HUES6 (cell line): ENCODE results near the gene ZBTB7B.

Experiments used
- H3K27ac ChIP-seq: 2 replicates; pipeline ENCODE4 v1.7.0; 2013; ENCODE audit warnings: low read depth, mild to moderate bottlenecking, low read length, inconsistent platforms
- H3K27me3 ChIP-seq: 2 replicates; pipeline ENCODE4 v1.6.1; 2013; ENCODE audit warnings: low read length; ENCODE audit not compliant: control insufficient read depth, insufficient read depth
- H3K36me3 ChIP-seq: 2 replicates; pipeline ENCODE4 v1.6.1; 2013; ENCODE audit warnings: low read length; ENCODE audit not compliant: control insufficient read depth, insufficient read depth
- H3K4me1 ChIP-seq: 2 replicates; pipeline ENCODE4 v1.6.1; 2013; ENCODE audit warnings: low read length; ENCODE audit not compliant: control insufficient read depth, insufficient read depth
- H3K4me3 ChIP-seq: 2 replicates; pipeline ENCODE4 v1.5.1; 2013; ENCODE audit warnings: low read depth, low read length
- H3K9ac ChIP-seq: one replicate; pipeline ENCODE4 v1.6.1; 2013; ENCODE audit warnings: mild to moderate bottlenecking, low read length
- H3K9me3 ChIP-seq: 2 replicates; pipeline ENCODE4 v1.6.1; 2013; ENCODE audit warnings: low read depth, low read length; ENCODE audit not compliant: control insufficient read depth, insufficient read depth

The ZBTB7B gene

GRCh38 chr1:155002464-155003226 lies at the start of gene ZBTB7B:
ZBTB7B (plus strand) TSS chr1:155002802; CDS start chr1:155014661, 11,859 bp downstream.
- H3K27me3 ChIP-seq: no peaks in the 10 kb centered on the region
- peak within 1 kb of the TSS; percentile 80 for H3K9ac ChIP-seq
- peak within 1 kb of the TSS; percentile 90; the same call in 1 of the 2 replicates for H3K27ac ChIP-seq
- H3K4me1 ChIP-seq: peaks cover 23% of the 10 kb centered on the region
- H3K36me3 ChIP-seq: no peaks in the 10 kb centered on the region
- no peaks in the 10 kb centered on the region for H3K9me3 ChIP-seq
- peak within 1 kb of the TSS; percentile 99 for H3K4me3 ChIP-seq

- no peak overlapping the region for H3K4me3 ChIP-seq
- no peaks in the 10 kb centered on the region for H3K27me3 ChIP-seq
- H3K4me1 ChIP-seq: peaks cover 25% of the 10 kb centered on the region
- H3K9ac ChIP-seq: no peak overlapping the region
- no peaks in the 10 kb centered on the region for H3K9me3 ChIP-seq
- H3K36me3 ChIP-seq: peaks cover 10% of the 10 kb centered on the region
- no peak overlapping the region for H3K27ac ChIP-seq
These were observed 49.0 kb upstream of the ZBTB7B start for GRCh38 chr1:154953611-154954038.

- Histone ChIP-seq H3K9me3 (no peaks in the 10 kb centered on the region), H3K27me3 (no peaks in the 10 kb centered on the region), H3K4me3 (peak overlapping the region; percentile 84; the same call in 1 of the 2 replicates), H3K27ac (no peak overlapping the region), H3K9ac (peak overlapping the region; percentile 84), H3K36me3 (peaks cover 19% of the 10 kb centered on the region), H3K4me1 (peaks cover 25% of the 10 kb centered on the region)
These were observed 48.1 kb upstream of the ZBTB7B start for GRCh38 chr1:154954541-154954940.

GRCh38 chr1:154955039-154955717 lies 47.4 kb upstream of the ZBTB7B start:
- peaks cover 22% of the 10 kb centered on the region for H3K36me3 ChIP-seq
- peak overlapping the region; percentile 84 for H3K9ac ChIP-seq
- no peaks in the 10 kb centered on the region for H3K27me3 ChIP-seq
- peak overlapping the region; percentile 64 for H3K27ac ChIP-seq
- no peaks in the 10 kb centered on the region for H3K9me3 ChIP-seq
- peaks cover 25% of the 10 kb centered on the region for H3K4me1 ChIP-seq
- peak overlapping the region; percentile 84 for H3K4me3 ChIP-seq

- Histone ChIP-seq H3K4me1 (peaks cover 31% of the 10 kb centered on the region), H3K27ac (peak within 1 kb of the TSS; percentile 64), H3K36me3 (peaks cover 18% of the 10 kb centered on the region)
These were observed 46.7 kb upstream of the ZBTB7B start, which contains the start of gene PBXIP1 for GRCh38 chr1:154955718-154956543. PBXIP1 (minus strand) TSS chr1:154956099; CDS start chr1:154953721, 2,378 bp downstream.

GRCh38 chr1:154956544-154956941 lies 46.1 kb upstream of the ZBTB7B start:
- Histone ChIP-seq H3K9ac (peak overlapping the region; percentile 58), H3K27me3 (no peaks in the 10 kb centered on the region), H3K4me1 (peaks cover 33% of the 10 kb centered on the region), H3K4me3 (peak overlapping the region; percentile 84), H3K9me3 (no peaks in the 10 kb centered on the region), H3K36me3 (peaks cover 14% of the 10 kb centered on the region), H3K27ac (no peak overlapping the region)

More at GRCh38 chr1:154955718-154956543, 46.7 kb upstream of the ZBTB7B start, which contains the start of gene PBXIP1:
- peak within 1 kb of the TSS; percentile 84 for H3K4me3 ChIP-seq
- no peaks in the 10 kb centered on the region for H3K27me3 ChIP-seq
- H3K9me3 ChIP-seq: no peaks in the 10 kb centered on the region
- H3K9ac ChIP-seq: peak within 1 kb of the TSS; percentile 84

- Histone ChIP-seq H3K4me3 (peak overlapping the region; percentile 84; the same call in 1 of the 2 replicates), H3K9ac (no peak overlapping the region), H3K36me3 (peaks cover 14% of the 10 kb centered on the region), H3K27me3 (no peaks in the 10 kb centered on the region), H3K9me3 (no peaks in the 10 kb centered on the region), H3K4me1 (peaks cover 33% of the 10 kb centered on the region), H3K27ac (no peak overlapping the region)
These were observed 45.4 kb upstream of the ZBTB7B start for GRCh38 chr1:154957091-154957657.

- peaks cover 16% of the 10 kb centered on the region for H3K36me3 ChIP-seq
- no peak overlapping the region for H3K9ac ChIP-seq
- peaks cover 33% of the 10 kb centered on the region for H3K4me1 ChIP-seq
- no peak overlapping the region for H3K27ac ChIP-seq
- no peaks in the 10 kb centered on the region for H3K9me3 ChIP-seq
- H3K4me3 ChIP-seq: no peak overlapping the region
- H3K27me3 ChIP-seq: no peaks in the 10 kb centered on the region
These were observed 44.6 kb upstream of the ZBTB7B start for GRCh38 chr1:154958036-154958435.

GRCh38 chr1:154958681-154959425 lies 43.7 kb upstream of the ZBTB7B start:
- Histone ChIP-seq H3K36me3 (peaks cover 24% of the 10 kb centered on the region), H3K27ac (no peak overlapping the region), H3K4me3 (no peak overlapping the region), H3K9me3 (no peaks in the 10 kb centered on the region), H3K4me1 (peaks cover 33% of the 10 kb centered on the region), H3K27me3 (no peaks in the 10 kb centered on the region), H3K9ac (no peak overlapping the region)

- Histone ChIP-seq H3K27ac (no peak overlapping the region), H3K9ac (no peak overlapping the region), H3K4me1 (peaks cover 31% of the 10 kb centered on the region), H3K9me3 (no peaks in the 10 kb centered on the region), H3K27me3 (no peaks in the 10 kb centered on the region), H3K36me3 (peaks cover 29% of the 10 kb centered on the region), H3K4me3 (no peak overlapping the region)
These were observed 43.2 kb upstream of the ZBTB7B start for GRCh38 chr1:154959426-154959780.
